ENCODE results near the gene SELPLG. TPM values are rescaled to one million over a fixed set of nuclear protein-coding genes. Genes with fewer than 3 reads are reported as not detected.
A peak's percentile ranks its signal among the peaks of the same experiment; 100 is the strongest.
"Not testable (repeated sequence)": the region's sequence is repeated elsewhere in the genome, so short reads cannot be mapped to it uniquely, and the experiment has no call there.

SELPLG gene
- total RNA-seq, 1 donor from 2014 or later, result 51.9 TPM

- intact Hi-C loops (cut with micrococcal nuclease), result no loop called here
- no peak overlapping the region for H3K27ac Mint-ChIP-seq
- peaks cover 17% of the 10 kb centered on the region for H3K4me1 Mint-ChIP-seq (ENCODE audit: low read depth)
- no peaks in the 10 kb centered on the region for H3K36me3 Mint-ChIP-seq (ENCODE audit: low read depth)
- no peak overlapping the region for H3K4me3 Mint-ChIP-seq
- H3K27me3 Mint-ChIP-seq (ENCODE audit: insufficient read depth), result no peaks in the 10 kb centered on the region
- no peaks in the 10 kb centered on the region for H3K9me3 Mint-ChIP-seq
- DNase-seq (ENCODE audit: low spot score), result no peak
Observed at GRCh38 chr12:108666401-108666881, 32.7 kb upstream of the SELPLG start.

GRCh38 chr12:108665608-108666202 lies 32.0 kb upstream of the SELPLG start:
- Mint-ChIP-seq H3K9me3 (no peaks in the 10 kb centered on the region), H3K27ac (no peak overlapping the region), H3K36me3 (ENCODE audit: low read depth) (no peaks in the 10 kb centered on the region), H3K4me3 (no peak overlapping the region), H3K4me1 (ENCODE audit: low read depth) (peaks cover 17% of the 10 kb centered on the region), H3K27me3 (ENCODE audit: insufficient read depth) (no peaks in the 10 kb centered on the region)
- intact Hi-C loops (cut with micrococcal nuclease), result loop anchor here (2.0 kb wide), 1 partner anchor 387 kb away; the partner anchor contains the start of gene USP30
- DNase-seq (ENCODE audit: low spot score), result no peak

GRCh38 chr12:108664338-108665258 lies 30.9 kb upstream of the SELPLG start:
- no peaks in the 10 kb centered on the region for H3K9me3 Mint-ChIP-seq
- H3K27ac Mint-ChIP-seq, result peak overlapping the region; percentile 72
- H3K4me3 Mint-ChIP-seq, result no peak overlapping the region

GRCh38 chr12:108663324-108664015 lies 29.8 kb upstream of the SELPLG start:
- Mint-ChIP-seq H3K36me3 (ENCODE audit: low read depth) (peaks cover 4% of the 10 kb centered on the region), H3K9me3 (no peaks in the 10 kb centered on the region), H3K4me1 (ENCODE audit: low read depth) (peaks cover 17% of the 10 kb centered on the region), H3K27me3 (ENCODE audit: insufficient read depth) (no peaks in the 10 kb centered on the region), H3K27ac (peak overlapping the region; percentile 2), H3K4me3 (no peak overlapping the region)
- DNase-seq (ENCODE audit: low spot score), result no peak
- intact Hi-C loops (cut with micrococcal nuclease), result loop anchor here (1.0 to 2.0 kb wide), 8 partner anchors 28 to 430 kb away; partner anchors contain the start of genes ALKBH2, CORO1C and USP30

More at GRCh38 chr12:108664338-108665258, 30.9 kb upstream of the SELPLG start:
- Mint-ChIP-seq H3K27me3 (ENCODE audit: insufficient read depth) (no peaks in the 10 kb centered on the region), H3K4me1 (ENCODE audit: low read depth) (peaks cover 17% of the 10 kb centered on the region), H3K36me3 (ENCODE audit: low read depth) (no peaks in the 10 kb centered on the region)
- intact Hi-C loops (cut with micrococcal nuclease), result loop anchor here (1.0 to 2.0 kb wide), 8 partner anchors 27 to 429 kb away; partner anchors contain the start of genes ALKBH2, CORO1C and USP30
- DNase-seq (ENCODE audit: low spot score), result peak; percentile 79

- H3K27me3 Mint-ChIP-seq (ENCODE audit: insufficient read depth); intact Hi-C loops (cut with micrococcal nuclease); H3K4me1 Mint-ChIP-seq (ENCODE audit: low read depth); H3K9me3 Mint-ChIP-seq; H3K27ac Mint-ChIP-seq; H3K4me3 Mint-ChIP-seq; DNase-seq (ENCODE audit: low spot score): not testable (repeated sequence)
- H3K36me3 Mint-ChIP-seq (ENCODE audit: low read depth), result peaks cover 12% of the 10 kb centered on the region
Observed at GRCh38 chr12:108658115-108658514, 24.4 kb upstream of the SELPLG start.

GRCh38 chr12:108657130-108657745 lies 23.5 kb upstream of the SELPLG start:
- Mint-ChIP-seq H3K9me3 (no peaks in the 10 kb centered on the region), H3K36me3 (ENCODE audit: low read depth) (peaks cover 14% of the 10 kb centered on the region), H3K4me3 (no peak overlapping the region), H3K4me1 (ENCODE audit: low read depth) (peaks cover 11% of the 10 kb centered on the region), H3K27ac (no peak overlapping the region), H3K27me3 (ENCODE audit: insufficient read depth) (no peaks in the 10 kb centered on the region)
- intact Hi-C loops (cut with micrococcal nuclease), result no loop called here
- DNase-seq (ENCODE audit: low spot score), result no peak

GRCh38 chr12:108656247-108656646 lies 22.6 kb upstream of the SELPLG start:
- not testable (repeated sequence) for DNase-seq (ENCODE audit: low spot score); H3K9me3 Mint-ChIP-seq

GRCh38 chr12:108655812-108656175 lies 22.1 kb upstream of the SELPLG start:
- H3K4me3 Mint-ChIP-seq; DNase-seq (ENCODE audit: low spot score); intact Hi-C loops (cut with micrococcal nuclease); H3K27ac Mint-ChIP-seq; H3K9me3 Mint-ChIP-seq; H3K27me3 Mint-ChIP-seq (ENCODE audit: insufficient read depth): not testable (repeated sequence)
- Mint-ChIP-seq H3K4me1 (ENCODE audit: low read depth) (peaks cover 16% of the 10 kb centered on the region), H3K36me3 (ENCODE audit: low read depth) (peaks cover 17% of the 10 kb centered on the region)

More at GRCh38 chr12:108656247-108656646, 22.6 kb upstream of the SELPLG start:
- H3K4me3 Mint-ChIP-seq; intact Hi-C loops (cut with micrococcal nuclease); H3K27me3 Mint-ChIP-seq (ENCODE audit: insufficient read depth); H3K27ac Mint-ChIP-seq: not testable (repeated sequence)
- peaks cover 17% of the 10 kb centered on the region for H3K36me3 Mint-ChIP-seq (ENCODE audit: low read depth)
- H3K4me1 Mint-ChIP-seq (ENCODE audit: low read depth), result peaks cover 16% of the 10 kb centered on the region

GRCh38 chr12:108654622-108655021 lies 20.9 kb upstream of the SELPLG start:
- DNase-seq (ENCODE audit: low spot score); H3K9me3 Mint-ChIP-seq; intact Hi-C loops (cut with micrococcal nuclease); H3K4me3 Mint-ChIP-seq; H3K27ac Mint-ChIP-seq; H3K27me3 Mint-ChIP-seq (ENCODE audit: insufficient read depth): not testable (repeated sequence)
- peaks cover 19% of the 10 kb centered on the region for H3K4me1 Mint-ChIP-seq (ENCODE audit: low read depth)
- H3K36me3 Mint-ChIP-seq (ENCODE audit: low read depth), result peaks cover 18% of the 10 kb centered on the region

GRCh38 chr12:108653922-108654321 lies 20.2 kb upstream of the SELPLG start:
- Mint-ChIP-seq H3K4me3 (no peak overlapping the region), H3K4me1 (ENCODE audit: low read depth) (peaks cover 26% of the 10 kb centered on the region), H3K27me3 (ENCODE audit: insufficient read depth) (no peaks in the 10 kb centered on the region), H3K9me3 (no peaks in the 10 kb centered on the region), H3K27ac (no peak overlapping the region), H3K36me3 (ENCODE audit: low read depth) (peaks cover 22% of the 10 kb centered on the region)
- intact Hi-C loops (cut with micrococcal nuclease), result no loop called here
- no peak for DNase-seq (ENCODE audit: low spot score)

- H3K9me3 Mint-ChIP-seq, result no peaks in the 10 kb centered on the region
- DNase-seq (ENCODE audit: low spot score), result no peak
- H3K27me3 Mint-ChIP-seq (ENCODE audit: insufficient read depth), result no peaks in the 10 kb centered on the region
- peaks cover 28% of the 10 kb centered on the region for H3K4me1 Mint-ChIP-seq (ENCODE audit: low read depth)
- H3K4me3 Mint-ChIP-seq, result no peak overlapping the region
- peaks cover 25% of the 10 kb centered on the region for H3K36me3 Mint-ChIP-seq (ENCODE audit: low read depth)
- peak overlapping the region; percentile 59 for H3K27ac Mint-ChIP-seq
- intact Hi-C loops (cut with micrococcal nuclease), result no loop called here
Observed at GRCh38 chr12:108653082-108653516, 19.4 kb upstream of the SELPLG start.

GRCh38 chr12:108650083-108650482 lies 16.4 kb upstream of the SELPLG start:
- intact Hi-C loops (cut with micrococcal nuclease), result no loop called here
- no peaks in the 10 kb centered on the region for H3K9me3 Mint-ChIP-seq
- H3K4me3 Mint-ChIP-seq, result no peak overlapping the region
- peaks cover 21% of the 10 kb centered on the region for H3K36me3 Mint-ChIP-seq (ENCODE audit: low read depth)
- peaks cover 44% of the 10 kb centered on the region for H3K4me1 Mint-ChIP-seq (ENCODE audit: low read depth)
- no peak for DNase-seq (ENCODE audit: low spot score)
- no peak overlapping the region for H3K27ac Mint-ChIP-seq
- no peaks in the 10 kb centered on the region for H3K27me3 Mint-ChIP-seq (ENCODE audit: insufficient read depth)
